ENCODE results near the gene PAQR8. TPM values are rescaled to one million over a fixed set of nuclear protein-coding genes. Genes with fewer than 3 reads are reported as not detected.
A peak's percentile ranks its signal among the peaks of the same experiment; 100 is the strongest.

The PAQR8 gene
- total RNA-seq, 1 experiment from 2014 or later, result 3.7 TPM

DNA sequence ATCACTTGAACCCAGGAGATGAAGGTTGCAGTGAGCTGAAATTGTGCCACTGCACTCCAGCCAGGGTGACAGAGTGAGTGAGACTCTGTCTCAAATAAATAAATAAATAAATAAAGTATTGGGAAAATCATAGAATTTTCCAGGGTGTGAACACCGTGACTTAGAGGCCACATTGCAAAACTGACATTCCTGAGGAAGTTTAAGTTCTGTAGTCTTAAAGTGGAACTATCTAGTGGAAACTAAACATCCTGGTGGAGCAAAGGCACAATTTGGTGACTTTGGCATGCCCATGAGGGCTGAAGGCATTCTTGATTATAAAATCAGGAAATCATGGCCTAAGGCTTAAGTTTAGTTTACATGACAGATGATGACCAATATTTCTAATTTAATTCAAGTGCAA is 44.7 kb upstream of the PAQR8 start:
- intact Hi-C loops (cut with micrococcal nuclease; ENCODE audit: unreplicated experiment), result no loop called here
- no TSS peak for BruUV-seq (replicated peaks)
- POLR2A ChIA-PET (ENCODE audit: unreplicated experiment), result no interaction called here

DNA sequence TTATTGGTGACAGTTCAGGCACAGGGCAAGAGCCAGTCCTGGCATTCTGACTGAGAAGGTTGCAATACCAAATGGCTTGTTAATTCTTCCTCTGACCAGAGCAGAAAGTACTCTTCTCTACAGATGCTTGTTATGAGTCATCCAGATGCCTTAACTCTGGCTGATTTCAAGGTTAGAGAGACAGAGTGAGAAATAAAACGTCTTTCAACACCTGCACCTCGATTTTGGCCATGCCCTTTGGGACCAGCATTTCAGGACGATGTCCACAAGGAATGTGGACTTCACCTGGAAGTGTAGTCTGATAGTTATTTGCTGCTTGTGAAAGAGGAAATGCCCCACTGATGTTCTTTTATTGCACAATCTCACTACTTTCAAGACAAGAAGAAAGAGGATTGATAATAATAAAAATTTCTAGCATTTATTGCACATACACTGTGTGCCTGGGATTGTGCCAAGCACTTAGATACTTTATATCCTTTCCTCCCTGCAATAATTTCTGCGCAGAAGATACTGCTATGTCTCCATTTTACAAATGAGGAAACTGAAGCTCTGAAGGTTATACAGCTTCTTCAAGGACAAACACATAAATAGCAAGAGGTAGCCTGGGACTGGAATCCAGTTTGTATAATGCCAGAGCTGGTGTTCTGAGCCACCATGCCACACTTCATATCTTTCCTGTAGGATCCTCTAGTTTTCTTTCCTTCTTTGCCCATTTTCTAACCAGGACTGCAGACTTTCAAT is 43.9 kb upstream of the PAQR8 start:
- Histone ChIP-seq H3K36me3 (ENCODE audit: low read depth) (no peaks in the 10 kb centered on the region), H3K27ac (no peak overlapping the region), H3F3A (ENCODE audit: insufficient read depth, low read depth) (no peaks in the 10 kb centered on the region), H3K4me2 (no peak overlapping the region), H3K9me2 (ENCODE audit: insufficient read depth) (no peaks in the 10 kb centered on the region), H3K27me3 (ENCODE audit: insufficient read depth, low read depth) (no peaks in the 10 kb centered on the region), H3K9me3 (ENCODE audit: insufficient read depth, low read depth) (no peaks in the 10 kb centered on the region), H3K4me1 (replicated peaks; ENCODE audit: insufficient read depth) (peaks cover 4% of the 10 kb centered on the region; the same call in 1 of the 2 replicates), H4K20me1 (ENCODE audit: insufficient read depth) (no peaks in the 10 kb centered on the region), H3K79me2 (ENCODE audit: low read depth) (no peaks in the 10 kb centered on the region), H2AFZ (no peak overlapping the region), H3K4me3 (no peak overlapping the region)
- TF ChIP-seq, protein P1, sequence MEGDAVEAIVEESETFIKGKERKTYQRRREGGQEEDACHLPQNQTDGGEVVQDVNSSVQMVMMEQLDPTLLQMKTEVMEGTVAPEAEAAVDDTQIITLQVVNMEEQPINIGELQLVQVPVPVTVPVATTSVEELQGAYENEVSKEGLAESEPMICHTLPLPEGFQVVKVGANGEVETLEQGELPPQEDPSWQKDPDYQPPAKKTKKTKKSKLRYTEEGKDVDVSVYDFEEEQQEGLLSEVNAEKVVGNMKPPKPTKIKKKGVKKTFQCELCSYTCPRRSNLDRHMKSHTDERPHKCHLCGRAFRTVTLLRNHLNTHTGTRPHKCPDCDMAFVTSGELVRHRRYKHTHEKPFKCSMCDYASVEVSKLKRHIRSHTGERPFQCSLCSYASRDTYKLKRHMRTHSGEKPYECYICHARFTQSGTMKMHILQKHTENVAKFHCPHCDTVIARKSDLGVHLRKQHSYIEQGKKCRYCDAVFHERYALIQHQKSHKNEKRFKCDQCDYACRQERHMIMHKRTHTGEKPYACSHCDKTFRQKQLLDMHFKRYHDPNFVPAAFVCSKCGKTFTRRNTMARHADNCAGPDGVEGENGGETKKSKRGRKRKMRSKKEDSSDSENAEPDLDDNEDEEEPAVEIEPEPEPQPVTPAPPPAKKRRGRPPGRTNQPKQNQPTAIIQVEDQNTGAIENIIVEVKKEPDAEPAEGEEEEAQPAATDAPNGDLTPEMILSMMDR (conservative IDR thresholded peaks at IDR 0.05), result no peak
- no peak for TF ChIP-seq EZH2 (IDR thresholded peaks at IDR 0.05; ENCODE audit: low read depth)
- intact Hi-C loops (cut with micrococcal nuclease; ENCODE audit: unreplicated experiment), result no loop called here
- CTCF ChIA-PET, result no interaction called here
- BruUV-seq (replicated peaks), result no TSS peak
- POLR2A ChIA-PET (ENCODE audit: unreplicated experiment), result no interaction called here
- DNase-seq, result peak in 1 of 2 experiments; percentile 68

More for the DNA sequence above, 44.7 kb upstream of the PAQR8 start:
- TF ChIP-seq EZH2 (IDR thresholded peaks at IDR 0.05; ENCODE audit: low read depth), result no peak
- TF ChIP-seq, protein P1 (conservative IDR thresholded peaks at IDR 0.05), result no peak
- H3K4me2 ChIP-seq, result no peak overlapping the region
- H3K36me3 ChIP-seq (ENCODE audit: low read depth), result no peaks in the 10 kb centered on the region
- no peaks in the 10 kb centered on the region for H4K20me1 ChIP-seq (ENCODE audit: insufficient read depth)
- peaks cover 4% of the 10 kb centered on the region; the same call in 1 of the 2 replicates for H3K4me1 ChIP-seq (replicated peaks; ENCODE audit: insufficient read depth)
- no peak overlapping the region for H3K27ac ChIP-seq
- no peak for DNase-seq
- no peaks in the 10 kb centered on the region for H3K79me2 ChIP-seq (ENCODE audit: low read depth)
- no peaks in the 10 kb centered on the region for H3K9me3 ChIP-seq (ENCODE audit: insufficient read depth, low read depth)
- H3K9me2 ChIP-seq (ENCODE audit: insufficient read depth), result no peaks in the 10 kb centered on the region
- H3F3A ChIP-seq (ENCODE audit: insufficient read depth, low read depth), result no peaks in the 10 kb centered on the region
- H3K27me3 ChIP-seq (ENCODE audit: insufficient read depth, low read depth), result no peaks in the 10 kb centered on the region
- H3K4me3 ChIP-seq, result no peak overlapping the region
- CTCF ChIA-PET, result no interaction called here
- no peak overlapping the region for H2AFZ ChIP-seq

DNA sequence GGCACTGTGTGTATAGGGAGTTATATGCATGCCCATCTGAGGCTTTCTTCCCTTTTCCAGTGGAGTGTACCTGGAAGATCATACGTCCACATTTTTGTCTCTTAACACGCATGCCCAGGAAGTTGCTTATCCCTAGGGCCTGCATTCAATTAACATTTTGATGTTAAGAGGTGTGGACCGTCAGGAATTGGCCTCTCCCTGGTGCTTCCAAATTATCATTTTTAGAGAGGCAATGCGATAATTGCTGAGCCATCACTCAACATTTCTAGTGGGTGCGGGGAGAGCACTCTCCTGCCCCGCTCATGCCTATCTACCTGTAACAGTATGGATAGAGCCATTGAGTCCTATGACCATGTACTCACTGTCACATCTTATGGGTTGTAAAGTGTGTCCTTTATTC is 37.8 kb upstream of the PAQR8 start:
- Histone ChIP-seq H3K4me1 (replicated peaks; ENCODE audit: insufficient read depth) (no peaks in the 10 kb centered on the region), H3K4me3 (no peak overlapping the region), H3K9me2 (ENCODE audit: insufficient read depth) (no peaks in the 10 kb centered on the region), H3K27ac (no peak overlapping the region), H3K9me3 (ENCODE audit: insufficient read depth, low read depth) (no peaks in the 10 kb centered on the region), H4K20me1 (ENCODE audit: insufficient read depth) (no peaks in the 10 kb centered on the region), H3K4me2 (no peak overlapping the region), H2AFZ (no peak overlapping the region), H3K27me3 (ENCODE audit: insufficient read depth, low read depth) (no peaks in the 10 kb centered on the region), H3K36me3 (ENCODE audit: low read depth) (no peaks in the 10 kb centered on the region), H3F3A (ENCODE audit: insufficient read depth, low read depth) (no peaks in the 10 kb centered on the region), H3K79me2 (ENCODE audit: low read depth) (no peaks in the 10 kb centered on the region)
- intact Hi-C loops (cut with micrococcal nuclease; ENCODE audit: unreplicated experiment), result no loop called here
- POLR2A ChIA-PET (ENCODE audit: unreplicated experiment), result no interaction called here
- no TSS peak for BruUV-seq (replicated peaks)
- TF ChIP-seq, protein P1 (conservative IDR thresholded peaks at IDR 0.05), result no peak
- no peak for TF ChIP-seq EZH2 (IDR thresholded peaks at IDR 0.05; ENCODE audit: low read depth)
- CTCF ChIA-PET, result no interaction called here
- DNase-seq, result no peak

Data from PC-9 (cell line).